Vein endothelial cell (primary cell): ENCODE measurements around the gene COMMD6. TPM values are rescaled to one million over a fixed set of nuclear protein-coding genes. Genes with fewer than 3 reads are reported as not detected.

ENCODE experiments used
- total RNA-seq: library from RNA; depleted of rRNA; stranded (reverse); fragments of >200 nt; gene quantifications from 2 replicates; pipeline ENCODE4 v1.2.3, GENCODE V29; 2012

COMMD6 gene
- 25.4 and 28.1 TPM in 2 replicates for total RNA-seq

DNA sequence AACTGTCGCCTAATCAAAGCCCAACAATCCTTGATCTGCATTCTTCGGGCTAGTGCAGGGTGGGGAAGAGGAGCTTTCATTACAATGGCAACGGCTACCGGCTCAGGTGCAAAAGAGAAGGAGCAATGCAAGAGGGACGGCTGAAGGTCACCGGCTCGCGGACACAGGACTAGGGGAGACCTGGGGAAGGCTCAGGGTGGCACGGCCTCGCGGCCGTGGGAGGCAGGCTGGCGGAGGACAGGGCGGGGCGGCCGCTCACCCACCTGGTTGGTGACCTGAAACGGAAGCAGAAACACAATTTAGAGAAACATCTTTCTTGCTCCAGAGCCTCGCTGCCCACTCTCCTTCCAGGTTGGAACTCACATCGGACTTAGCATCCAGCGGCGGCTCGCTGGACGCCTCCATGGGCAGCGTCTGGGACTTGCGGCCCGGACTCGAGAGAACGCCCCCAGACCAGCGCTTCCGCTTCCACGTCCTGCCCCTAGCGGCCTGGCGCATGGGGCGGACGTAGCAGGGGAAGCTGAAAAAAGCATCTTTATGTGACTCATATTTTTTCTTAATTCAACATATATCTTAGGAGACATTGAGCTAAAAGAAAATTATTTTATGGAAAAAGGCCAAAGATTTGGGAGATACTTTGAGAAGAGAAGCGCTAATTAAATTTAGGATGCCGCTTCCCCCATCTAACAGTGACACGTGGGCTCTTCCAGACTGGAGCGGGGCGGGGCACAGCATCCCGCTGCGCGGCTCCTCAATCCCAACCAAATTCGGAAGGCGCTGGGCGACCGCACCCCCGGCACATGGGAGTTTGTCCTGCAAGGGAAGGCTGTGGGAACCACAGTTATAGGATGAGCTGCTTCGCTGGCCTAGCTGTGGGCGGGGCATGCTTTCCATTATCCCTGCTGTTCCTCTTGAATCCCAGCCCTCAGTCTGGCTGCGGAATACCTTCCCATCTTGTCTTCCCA is at the start of gene COMMD6:
COMMD6 (minus strand) TSS at position 441 of the 965 bp plus-strand sequence; CDS start at position 405, 36 bp downstream.

DNA sequence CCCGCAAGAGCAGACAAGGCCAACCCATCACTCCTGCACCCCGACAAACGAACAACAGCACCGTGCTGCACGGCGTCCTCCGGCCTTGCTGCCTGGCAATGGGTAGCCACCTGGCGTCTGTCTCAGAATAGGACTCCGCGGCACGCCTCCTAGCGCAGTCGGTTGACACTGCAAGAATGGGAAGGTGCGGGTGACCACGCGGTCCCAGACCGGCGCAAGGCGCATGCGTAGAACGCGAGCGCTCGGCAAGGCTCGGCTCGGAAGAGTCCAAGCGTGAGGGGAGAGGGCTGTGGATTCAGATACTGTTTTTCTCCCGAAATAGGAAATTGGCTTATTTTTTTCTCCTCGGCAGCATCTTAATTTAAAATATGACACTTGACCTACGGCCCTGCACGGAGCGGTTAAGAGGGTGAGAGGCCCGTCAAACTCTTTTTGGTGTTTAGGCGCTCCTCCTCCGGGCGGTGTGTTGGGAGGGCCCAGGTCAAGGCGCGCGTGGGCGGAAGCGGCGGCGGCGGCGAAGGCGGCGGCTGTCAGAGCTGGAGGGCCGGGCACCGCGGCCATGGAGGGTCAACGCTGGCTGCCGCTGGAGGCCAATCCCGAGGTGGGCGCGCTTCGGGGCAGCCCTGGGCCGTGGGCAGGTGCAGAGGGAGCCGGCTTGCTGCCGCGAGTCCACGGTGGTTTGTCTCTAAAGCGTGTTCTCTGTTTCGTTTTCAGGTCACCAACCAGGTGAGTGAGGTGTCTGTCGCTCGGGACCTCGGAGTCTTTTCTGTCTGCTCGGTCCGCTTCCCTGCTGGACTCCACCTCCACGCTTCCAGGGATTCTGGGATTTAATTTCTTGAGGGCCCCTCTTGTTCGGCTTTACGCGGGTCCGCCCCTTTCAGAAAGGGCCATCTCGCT is 11.9 kb upstream of the COMMD6 start, which contains the start of gene UCHL3:
UCHL3 (plus strand) TSS at position 530 of the 897 bp plus-strand sequence; CDS start at position 560, 30 bp downstream.

DNA sequence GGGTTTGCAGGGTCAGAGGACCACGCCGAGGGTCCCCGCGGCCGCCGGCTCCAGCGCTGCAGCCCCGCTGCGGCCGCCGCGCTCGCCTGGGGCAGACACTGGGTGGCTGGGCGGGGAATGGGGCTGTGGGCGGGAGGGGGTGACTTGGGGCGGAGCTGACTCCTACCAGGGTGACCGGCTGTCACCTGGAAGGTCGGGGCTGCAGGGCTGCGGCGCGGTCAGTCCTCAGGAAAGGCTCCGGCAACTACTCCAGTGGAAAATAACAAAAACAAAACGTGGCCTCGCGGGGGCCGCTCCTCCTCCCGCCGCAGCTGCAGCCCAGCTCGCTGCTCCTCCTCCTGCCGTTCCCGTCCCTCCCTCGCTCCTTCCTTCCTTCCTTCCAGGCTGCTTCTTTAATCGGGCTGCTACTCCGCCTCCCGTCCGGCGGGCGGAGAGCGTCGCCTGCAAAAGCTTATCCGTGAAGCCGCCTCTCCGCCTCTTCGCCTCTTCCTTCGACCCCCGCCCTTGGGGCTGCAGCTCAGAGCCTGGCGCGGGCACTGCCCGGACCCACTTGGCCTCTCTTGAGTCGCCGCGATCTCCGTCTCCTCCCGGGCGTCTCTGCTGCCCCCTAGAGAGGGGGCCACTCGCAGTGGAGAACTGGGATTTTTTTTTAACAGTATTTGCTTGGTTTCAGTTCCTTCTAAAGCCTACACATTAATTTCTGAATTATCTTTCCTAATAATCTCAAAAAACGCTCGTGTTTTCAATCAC is 55.4 kb downstream of the COMMD6 start, which contains the start of gene TBC1D4:
TBC1D4 (minus strand) TSS at position 100 of the 750 bp plus-strand sequence. CDS start 402 bp downstream, outside the sequence.

Other genes starting within 250 kb of the COMMD6 start
- 57.8 and 62.1 TPM in 2 replicates for gene TBC1D4, start 55.7 kb downstream of the COMMD6 start, total RNA-seq
- gene UCHL3, start 11.9 kb upstream of the COMMD6 start, total RNA-seq = 39.5 and 59.2 TPM in 2 replicates
- gene LMO7, start 98.5 kb upstream of the COMMD6 start, total RNA-seq = 23.0 and 33.6 TPM in 2 replicates